B cell (primary cell): ENCODE results near the gene CSMD2. TPM values are rescaled to one million over a fixed set of nuclear protein-coding genes. Genes with fewer than 3 reads are reported as not detected.

Source experiments
- ATAC-seq: fragments of 200-7000 bp; cut with Tn5 transposase; one replicate; pipeline ENCODE4 v1.10.0; 2021; ENCODE audit warnings: low read depth, mild to moderate bottlenecking, moderate number of reproducible peaks, moderate library complexity
- CTCF ChIA-PET: fragments of 350-600 bp; sonication (Branson Sonifier 250); formaldehyde crosslinking; loops from one replicate; lab custom pipeline; 2021; ENCODE audit warnings: antibody characterized with exemption, inconsistent platforms; lab: Charles Lee
- POLR2A ChIA-PET: fragments of 350-600 bp; sonication (Branson Sonifier 250); formaldehyde crosslinking; loops from one replicate; lab custom pipeline; 2021; ENCODE audit warnings: antibody characterized with exemption; lab: Charles Lee
- DNase-seq: peaks from one replicate; pipeline ENCODE4 v3.0.0; 2013
- H2AFZ ChIP-seq: 2 replicates; pipeline ENCODE4 v1.6.1; 2012; ENCODE audit warnings: mild to moderate bottlenecking, low read depth, low read length; ENCODE audit not compliant: insufficient read depth, poor library complexity, severe bottlenecking
- H3K27ac ChIP-seq, 2 donors: 1 replicate in 1 of 2; 2 replicates in 1 of 2; pipeline ENCODE4 v1.5.1; 2012 to 2013; ENCODE audit warnings: low read length in 2 of 2, mild to moderate bottlenecking in 2 of 2, moderate library complexity in 1 of 2
- H3K27me3 ChIP-seq, 4 experiments: fragments of 200-600 bp in 1 of 4; sonication (generic) in 1 of 4; replicated peaks in 1 of 4; 1 replicate in 2 of 4; 2 replicates in 2 of 4; pipeline versions ENCODE4 v1.6.1 to v1.7.0; 2013 to 2016; ENCODE audit warnings: low read length in 3 of 4, mild to moderate bottlenecking in 2 of 4, mixed read lengths in 1 of 4, moderate library complexity in 1 of 4; ENCODE audit not compliant: insufficient read depth in 4 of 4, control insufficient read depth in 3 of 4; ENCODE audit errors: control extremely low read depth in 1 of 4
- H3K36me3 ChIP-seq, 2 experiments: replicated peaks in 1 of 2; 1 replicate in 1 of 2; 2 replicates in 1 of 2; pipeline versions ENCODE4 v1.6.1 to v1.7.1; 2013; ENCODE audit warnings: low read length in 1 of 2; ENCODE audit not compliant: insufficient read depth in 2 of 2, control insufficient read depth in 1 of 2; ENCODE audit errors: control extremely low read depth in 1 of 2, extremely low read depth in 1 of 2
- H3K4me1 ChIP-seq, 2 donors: fragments of 200-600 bp in 1 of 2; sonication (generic) in 1 of 2; 1 replicate in 1 of 2; 2 replicates in 1 of 2; pipeline versions ENCODE4 v1.5.1 to v1.6.1; 2013 to 2017; ENCODE audit warnings: low read length in 2 of 2; ENCODE audit not compliant: control insufficient read depth in 2 of 2, insufficient read depth in 2 of 2
- H3K4me2 ChIP-seq: replicated peaks from 2 replicates; pipeline ENCODE3; 2012; ENCODE audit warnings: mild to moderate bottlenecking, low read depth, low read length; ENCODE audit not compliant: poor library complexity, severe bottlenecking
- H3K4me3 ChIP-seq, 5 experiments: fragments of 200-600 bp in 1 of 5; sonication (generic) in 1 of 5; 1 replicate in 3 of 5; 2 replicates in 2 of 5; pipeline versions ENCODE4 v1.5.1 to v1.7.0; 2011 to 2016; ENCODE audit warnings: low read length in 4 of 5, mild to moderate bottlenecking in 4 of 5, low read depth in 2 of 5, control low read depth in 1 of 5, moderate library complexity in 1 of 5; ENCODE audit not compliant: insufficient read depth in 1 of 5; ENCODE audit errors: control extremely low read depth in 1 of 5, extremely low read depth in 1 of 5
- H3K79me2 ChIP-seq: fragments of 200-600 bp; sonication (generic); one replicate; pipeline ENCODE4 v1.6.0; 2016; ENCODE audit warnings: low read length; ENCODE audit not compliant: control insufficient read depth, insufficient read depth
- H3K9ac ChIP-seq: fragments of 200-600 bp; sonication (generic); 2 replicates; pipeline ENCODE4 v1.6.1; 2017; ENCODE audit warnings: mild to moderate bottlenecking, low read length, moderate library complexity
- H3K9me3 ChIP-seq, 3 donors: one replicate each; pipeline versions ENCODE4 v1.6.1 to v1.7.1; 2013; ENCODE audit warnings: low read length in 2 of 3; ENCODE audit not compliant: control insufficient read depth in 2 of 3, insufficient read depth in 1 of 3; ENCODE audit errors: control extremely low read depth in 1 of 3
- H4K20me1 ChIP-seq: 2 replicates; pipeline ENCODE4 v1.6.0; 2012; ENCODE audit warnings: mild to moderate bottlenecking, low read length; ENCODE audit not compliant: insufficient read depth, control insufficient read depth, poor library complexity, severe bottlenecking
- H3K27ac Mint-ChIP-seq: one replicate; pipeline ENCODE4 v1.8.0; 2021; ENCODE audit warnings: mixed read lengths
- H3K27me3 Mint-ChIP-seq: one replicate; pipeline ENCODE4 v1.8.0; 2021; ENCODE audit warnings: mixed read lengths
- H3K4me1 Mint-ChIP-seq: one replicate; pipeline ENCODE4 v1.8.0; 2021; ENCODE audit warnings: mixed read lengths
- H3K4me3 Mint-ChIP-seq: one replicate; pipeline ENCODE4 v1.8.0; 2021; ENCODE audit warnings: mixed read lengths
- H3K9me3 Mint-ChIP-seq: one replicate; pipeline ENCODE4 v1.8.0; 2022; ENCODE audit warnings: mixed read lengths; ENCODE audit not compliant: insufficient read depth
- CTCF ChIP-seq: fragments of 200-600 bp; IDR thresholded peaks from one replicate; pipeline ENCODE4 v1.8.0; 2022; ENCODE audit warnings: antibody characterized with exemption, mild to moderate bottlenecking
- EZH2 ChIP-seq: IDR thresholded peaks from 2 replicates; pipeline ENCODE4 v1.6.1; 2012; ENCODE audit warnings: borderline replicate concordance, low read depth, mild to moderate bottlenecking, moderate library complexity, low read length; ENCODE audit not compliant: insufficient read depth, poor library complexity, severe bottlenecking
- WGBS: methylation state at CpG from one replicate; pipeline ENCODE4 v1.1.5; 2013; ENCODE audit warnings: missing lambda C conversion rate; ENCODE audit not compliant: insufficient coverage; 5-methylcytosine and 5-hydroxymethylcytosine counted together
- intact Hi-C: fragments of 100-400 bp; cut with micrococcal nuclease; formaldehyde crosslinking; loops from one replicate; pipeline ENCODE4 v1.10.0; 2022
- polyA plus RNA-seq: library from polyadenylated mRNA; depleted of rRNA; stranded (reverse); fragments of >200 nt; gene quantifications from 2 replicates; pipeline ENCODE4 v1.2.3, GENCODE V29; 2012
- total RNA-seq, 2 donors: library from RNA; stranded (reverse); fragments of 120-200 nt in 1 of 2; gene quantifications; 1 replicate in 1 of 2; 2 replicates in 1 of 2; pipeline versions ENCODE4 v1.2.3 to v1.2.4, GENCODE V29; 2013 to 2022

The CSMD2 gene
- total and polyA plus RNA-seq, 2 donors (not counting 1 experiment from before 2014, with no cell fraction given): not detected

GRCh38 chr1:33899746-33900145, 265.3 kb downstream of the CSMD2 start:
- H3K36me3 ChIP-seq: no peaks in the 10 kb centered on the region
- POLR2A ChIA-PET: no interaction called here
- no peak overlapping the region for H3K27ac Mint-ChIP-seq
- CTCF ChIA-PET: no interaction called here
- intact Hi-C loops: no loop called here
- H3K27ac ChIP-seq: no peak overlapping the region
- no peaks in the 10 kb centered on the region for H3K79me2 ChIP-seq
- WGBS: 76% methylated on average over 2 of the region's 3 CpGs
- TF ChIP-seq CTCF: no peak
- TF ChIP-seq EZH2: no peak
- no peaks in the 10 kb centered on the region for H3K27me3 ChIP-seq
- no peak overlapping the region for H3K4me3 ChIP-seq
- H3K4me3 Mint-ChIP-seq: no peak overlapping the region
- no peak overlapping the region for H2AFZ ChIP-seq
- no peaks in the 10 kb centered on the region for H3K9me3 Mint-ChIP-seq
- H3K9ac ChIP-seq: no peak overlapping the region
- H3K9me3 ChIP-seq: no peaks in the 10 kb centered on the region
- H3K27me3 Mint-ChIP-seq: peaks cover 8% of the 10 kb centered on the region
- H3K4me2 ChIP-seq: no peak overlapping the region
- H3K4me1 Mint-ChIP-seq: peaks cover 16% of the 10 kb centered on the region
- peaks cover 0 to 12% of the 10 kb centered on the region in 2 donors for H3K4me1 ChIP-seq
- ATAC-seq (no peak), DNase-seq (no peak)
- no peaks in the 10 kb centered on the region for H4K20me1 ChIP-seq

- TF ChIP-seq EZH2 (no peak), CTCF (no peak)
- no peaks in the 10 kb centered on the region for H3K9me3 Mint-ChIP-seq
- no peaks in the 10 kb centered on the region for H3K27me3 ChIP-seq
- intact Hi-C loops: no loop called here
- no peak overlapping the region for H3K4me3 ChIP-seq
- 59% methylated on average over 8 of the region's 9 CpGs for WGBS
- no peak overlapping the region for H2AFZ ChIP-seq
- no peaks in the 10 kb centered on the region for H3K9me3 ChIP-seq
- no peaks in the 10 kb centered on the region for H3K36me3 ChIP-seq
- no peak overlapping the region for H3K4me2 ChIP-seq
- CTCF ChIA-PET: no interaction called here
- no peaks in the 10 kb centered on the region for H3K79me2 ChIP-seq
- no peak overlapping the region for H3K4me3 Mint-ChIP-seq
- H3K4me1 ChIP-seq: peaks cover 0 to 12% of the 10 kb centered on the region in 2 donors
- H3K27ac ChIP-seq: no peak overlapping the region
- no peak for ATAC-seq
- H3K27ac Mint-ChIP-seq: no peak overlapping the region
- peaks cover 16% of the 10 kb centered on the region for H3K4me1 Mint-ChIP-seq
- no peaks in the 10 kb centered on the region for H4K20me1 ChIP-seq
- no peak for DNase-seq
- POLR2A ChIA-PET: no interaction called here
- no peak overlapping the region for H3K9ac ChIP-seq
- H3K27me3 Mint-ChIP-seq: peaks cover 10% of the 10 kb centered on the region
Measured at GRCh38 chr1:33898881-33899280, 266.1 kb downstream of the CSMD2 start.
